Measurements from ENCODE around the gene MOBP.
"Not testable (repeated sequence)": the region's sequence is repeated elsewhere in the genome, so short reads cannot be mapped to it uniquely, and the experiment has no call there.

The MOBP gene, protein sequence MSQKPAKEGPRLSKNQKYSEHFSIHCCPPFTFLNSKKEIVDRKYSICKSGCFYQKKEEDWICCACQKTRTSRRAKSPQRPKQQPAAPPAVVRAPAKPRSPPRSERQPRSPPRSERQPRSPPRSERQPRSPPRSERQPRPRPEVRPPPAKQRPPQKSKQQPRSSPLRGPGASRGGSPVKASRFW

DNA sequence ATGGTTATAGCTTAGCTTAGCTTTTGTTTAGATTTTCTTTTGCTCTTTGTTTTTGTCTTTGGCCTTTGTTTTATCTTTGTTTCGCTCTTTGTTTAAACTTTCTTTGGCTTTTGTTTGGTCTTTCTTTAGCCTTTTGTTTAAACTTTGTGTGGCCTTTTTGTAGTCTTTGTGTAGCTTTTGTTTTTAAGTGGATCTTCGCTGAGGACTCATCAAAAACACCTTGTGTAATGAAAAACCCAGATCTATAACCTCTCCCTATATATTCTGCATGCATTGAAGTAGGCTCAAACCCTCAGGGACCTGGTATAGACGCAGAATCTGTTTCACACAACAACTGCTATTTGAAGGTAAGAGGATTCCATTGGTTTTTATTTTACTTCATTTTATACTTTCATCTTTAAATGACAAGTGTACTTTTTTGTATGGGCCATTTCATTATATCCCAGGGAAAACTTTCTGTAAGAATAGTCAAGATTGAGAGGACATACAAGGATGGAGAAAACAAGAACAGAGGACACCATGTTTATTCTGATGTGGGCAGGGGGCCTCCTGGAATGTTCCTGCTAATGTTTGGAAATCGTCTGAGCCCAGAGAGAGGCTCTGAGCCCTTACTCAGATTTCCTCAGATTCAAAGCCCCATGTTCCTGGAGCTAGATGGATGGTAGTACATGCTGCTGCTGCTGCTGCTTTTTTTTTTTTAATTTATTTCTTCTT is at the start of gene MOBP:
TSS of gene MOBP (plus strand) at position 287 of the 714 bp plus-strand sequence. CDS start 34,390 bp downstream, outside the sequence.
- no peak for DNase-seq (ENCODE audit: low read depth, low spot score)

DNA sequence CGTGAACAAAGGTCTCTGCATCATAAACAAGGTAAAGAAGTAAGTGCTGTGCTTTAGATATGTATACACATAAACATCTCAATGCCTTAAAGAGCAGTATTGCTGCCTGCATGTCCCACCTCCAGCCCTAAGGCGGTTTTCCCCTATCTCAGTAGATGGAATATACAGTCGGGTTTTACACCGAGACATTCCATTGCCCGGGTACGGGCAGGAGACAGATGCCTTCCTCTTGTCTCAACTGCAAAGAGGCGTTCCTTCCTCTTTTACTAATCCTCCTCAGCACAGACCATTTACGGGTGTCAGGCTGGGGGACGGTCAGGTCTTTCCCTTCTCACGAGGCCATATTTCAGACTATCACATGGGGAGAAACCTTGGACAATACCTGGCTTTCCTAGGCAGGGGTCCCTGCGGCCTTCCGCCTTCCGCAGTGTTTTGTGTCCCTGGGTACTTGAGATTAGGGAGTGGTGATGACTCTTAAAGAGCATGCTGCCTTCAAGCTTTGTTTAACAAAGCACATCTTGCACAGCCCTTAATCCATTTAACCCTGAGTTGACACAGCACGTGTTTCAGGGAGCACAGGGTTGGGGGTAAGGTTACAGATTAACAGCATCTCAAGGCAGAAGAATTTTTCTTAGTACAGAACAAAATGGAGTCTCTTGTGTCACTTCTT is 48.8 kb upstream of the MOBP start:
- DNase-seq (ENCODE audit: low read depth, low spot score) = not testable (repeated sequence)

DNA sequence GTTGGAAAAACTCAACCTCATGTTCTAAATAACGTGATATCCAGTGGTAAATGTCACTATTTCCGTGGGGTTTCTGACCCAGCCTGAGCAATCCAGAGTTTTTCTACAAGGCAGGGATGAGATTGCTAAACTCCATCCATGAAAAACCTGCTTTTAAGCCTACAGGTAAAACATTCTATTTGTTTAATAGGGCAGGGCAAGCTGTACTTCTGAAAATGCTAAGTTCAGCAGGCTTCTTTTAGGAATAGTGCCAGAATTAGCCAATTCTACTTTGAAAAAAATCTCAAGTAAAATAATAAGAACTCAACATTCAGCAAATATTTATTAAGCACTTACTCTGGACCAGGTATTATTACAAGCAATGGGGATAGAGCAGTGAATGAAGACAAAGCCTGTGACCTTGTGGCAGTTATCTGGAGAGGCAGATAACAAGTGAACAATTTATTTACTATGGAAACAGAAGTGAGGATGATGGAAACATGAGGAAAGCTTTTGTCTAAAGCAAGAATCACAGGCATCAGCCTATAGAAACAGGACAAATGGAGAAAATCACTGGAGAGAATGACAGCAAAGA is 47.7 kb upstream of the MOBP start:
- no peak for DNase-seq (ENCODE audit: low read depth, low spot score)

DNA sequence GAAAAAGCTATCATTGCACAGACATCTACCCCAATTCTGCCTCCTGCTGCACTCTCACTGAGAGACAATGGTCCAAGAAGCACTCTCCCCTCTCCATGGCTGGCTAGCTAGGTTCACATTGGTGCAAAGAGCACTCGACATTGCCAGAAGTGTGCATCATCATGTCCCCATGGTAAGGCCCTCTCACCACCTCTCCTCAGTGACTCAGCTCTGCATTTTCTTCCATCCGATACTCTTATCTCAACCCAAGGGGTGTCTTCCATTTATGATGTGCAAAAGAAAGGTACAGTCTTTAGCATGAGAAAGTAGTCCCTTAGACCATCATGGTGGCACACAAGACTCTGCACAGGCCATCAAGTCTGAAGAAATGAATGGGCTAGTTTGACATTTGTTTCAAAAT is 46.9 kb upstream of the MOBP start:
- DNase-seq (ENCODE audit: low read depth, low spot score) = no peak

DNA sequence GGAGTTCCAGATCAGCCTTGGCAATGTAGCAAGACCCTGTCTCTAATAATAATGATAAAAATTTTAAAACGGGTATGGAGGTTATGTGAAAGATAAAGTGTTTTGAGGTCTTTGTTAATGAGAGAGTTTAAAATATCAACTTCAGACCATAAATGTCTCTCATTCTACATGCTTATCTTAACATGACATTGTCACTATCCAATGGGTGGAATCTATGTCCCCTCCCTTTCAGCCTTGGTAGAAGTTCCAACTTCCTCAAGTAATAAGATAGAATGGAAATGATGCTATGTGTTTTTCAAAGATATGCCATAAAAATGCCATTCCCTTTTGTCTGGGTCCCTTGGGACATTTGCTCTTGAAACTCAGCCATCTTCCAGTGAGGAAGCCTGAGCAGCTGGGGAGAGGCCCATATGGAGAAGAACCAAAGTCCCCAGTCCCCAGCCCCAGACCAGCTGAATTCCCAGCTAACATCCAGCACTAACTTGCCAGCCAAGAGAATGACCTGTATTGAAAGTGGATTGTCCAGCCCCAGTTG is 44.0 kb upstream of the MOBP start:
- no peak for DNase-seq (ENCODE audit: low read depth, low spot score)

DNA sequence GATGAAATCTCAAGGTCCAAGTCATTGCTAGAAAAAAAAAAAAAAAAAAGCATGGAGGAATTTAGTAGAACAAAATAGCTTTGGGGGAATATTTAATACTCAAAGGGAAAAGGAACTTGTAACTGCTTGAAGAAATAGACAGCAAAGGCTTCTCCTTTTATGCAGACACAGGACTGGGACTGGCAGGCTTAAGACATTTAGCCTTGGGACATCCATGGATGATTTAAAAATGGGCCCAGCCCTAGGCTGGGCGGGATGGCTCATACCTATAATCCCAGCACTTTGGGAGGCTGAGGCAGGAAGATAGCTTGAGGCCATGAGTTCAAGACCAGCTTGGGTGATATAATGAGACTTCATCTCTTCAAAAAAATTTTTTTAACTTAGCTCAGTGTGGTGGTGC is 41.2 kb upstream of the MOBP start:
- no peak for DNase-seq (ENCODE audit: low read depth, low spot score)

DNA sequence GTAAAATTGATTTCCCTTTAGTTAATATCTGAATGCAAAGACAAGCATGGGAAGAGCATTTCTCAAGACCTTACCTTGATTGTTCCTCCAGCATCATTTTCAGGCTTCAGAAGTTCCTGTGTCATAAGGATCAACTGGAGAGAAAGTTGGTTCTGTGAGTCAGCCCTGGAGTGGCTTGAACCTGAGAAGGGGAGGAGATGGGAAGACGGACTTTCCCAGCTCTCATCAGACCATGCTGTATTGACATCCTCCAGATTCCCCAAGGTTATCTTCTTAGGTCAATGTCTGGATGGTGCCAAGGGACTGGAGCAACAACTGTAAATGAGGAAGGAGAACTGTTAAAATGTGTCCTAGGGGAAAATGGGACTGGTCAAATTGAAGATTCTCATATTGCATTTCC is 40.0 kb upstream of the MOBP start:
- no peak for DNase-seq (ENCODE audit: low read depth, low spot score)

DNA sequence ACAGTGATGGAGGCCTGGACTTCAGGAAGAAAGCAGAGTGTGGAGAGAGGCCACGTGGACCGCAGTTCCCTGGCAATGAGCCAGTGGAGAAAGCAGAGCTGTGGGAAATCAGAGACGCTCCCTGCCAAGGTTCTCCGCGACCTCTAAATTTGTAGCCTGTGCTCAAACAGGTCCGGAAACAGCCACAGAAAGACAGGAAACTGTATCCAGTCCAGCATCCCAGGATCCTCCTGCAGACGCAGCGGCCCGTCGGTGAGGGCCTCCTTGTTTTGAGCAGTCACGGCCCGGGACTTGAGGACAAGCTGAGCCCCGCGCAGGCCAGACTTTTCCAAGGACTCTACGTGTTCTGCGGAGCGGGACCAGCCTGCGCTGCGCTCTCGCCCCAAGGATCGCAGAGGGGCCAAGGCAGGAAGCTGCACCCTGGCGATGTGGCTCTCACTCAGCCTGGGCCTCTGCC is 38.7 kb upstream of the MOBP start:
- no peak for DNase-seq (ENCODE audit: low read depth, low spot score)

DNA sequence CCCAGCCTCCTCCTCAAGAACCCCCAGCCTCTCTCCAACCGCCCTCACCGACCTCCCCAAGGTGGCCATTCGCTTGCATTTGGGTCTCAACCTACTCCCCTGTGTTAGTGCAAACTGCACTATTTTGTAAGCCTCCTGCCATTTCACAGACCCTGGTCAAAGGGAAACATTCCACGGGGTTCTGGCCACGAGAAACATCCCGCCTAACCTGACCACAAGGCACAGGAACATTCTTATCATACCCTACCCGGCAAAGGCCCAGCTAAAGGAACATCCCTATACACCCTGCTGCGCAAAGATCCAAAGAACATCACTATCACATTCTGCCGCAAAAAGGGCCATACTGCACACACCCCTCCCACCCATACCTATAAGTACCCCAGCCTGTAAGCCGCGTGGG is 38.0 kb upstream of the MOBP start:
- DNase-seq (ENCODE audit: low read depth, low spot score) = no peak

DNA sequence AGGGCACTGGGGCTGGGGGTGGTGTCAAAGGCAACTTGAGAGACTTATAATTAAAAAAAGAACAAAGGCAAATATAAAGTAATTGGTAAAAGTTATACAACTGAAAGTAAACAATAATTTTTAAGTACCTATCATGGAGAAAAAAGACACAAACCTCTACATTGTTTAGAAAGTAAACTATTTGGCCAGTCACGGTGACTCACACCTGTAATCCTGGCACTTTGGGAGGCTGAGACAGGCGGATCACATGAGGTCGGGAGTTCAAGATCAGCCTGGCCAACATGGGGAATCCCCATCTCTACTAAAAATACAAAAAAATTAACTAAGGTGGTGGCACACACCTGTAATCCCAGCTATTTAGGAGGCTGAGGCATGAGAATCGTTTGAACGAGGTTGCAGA is 35.1 kb upstream of the MOBP start:
- no peak for DNase-seq (ENCODE audit: low read depth, low spot score)

DNA sequence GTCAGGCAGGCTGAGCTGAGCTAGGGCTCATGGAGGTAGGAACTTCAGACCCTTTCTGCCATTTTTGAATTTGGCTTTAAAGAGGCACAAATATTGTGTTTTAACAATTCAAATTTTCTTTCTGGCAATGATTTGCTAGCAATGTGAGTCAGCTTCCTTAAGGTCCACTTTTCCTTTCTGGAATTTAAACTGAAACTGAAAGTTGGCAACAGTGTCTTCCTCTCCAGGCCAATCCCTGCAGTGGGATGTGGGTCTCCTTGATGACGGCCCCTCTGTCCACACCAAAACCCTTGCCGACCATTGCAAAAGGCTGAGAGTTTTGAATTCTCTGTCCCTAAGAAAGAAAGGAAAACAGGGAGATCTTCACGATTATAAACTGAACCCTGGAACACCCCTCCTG is 33.8 kb upstream of the MOBP start:
- DNase-seq (ENCODE audit: low read depth, low spot score) = no peak

DNA sequence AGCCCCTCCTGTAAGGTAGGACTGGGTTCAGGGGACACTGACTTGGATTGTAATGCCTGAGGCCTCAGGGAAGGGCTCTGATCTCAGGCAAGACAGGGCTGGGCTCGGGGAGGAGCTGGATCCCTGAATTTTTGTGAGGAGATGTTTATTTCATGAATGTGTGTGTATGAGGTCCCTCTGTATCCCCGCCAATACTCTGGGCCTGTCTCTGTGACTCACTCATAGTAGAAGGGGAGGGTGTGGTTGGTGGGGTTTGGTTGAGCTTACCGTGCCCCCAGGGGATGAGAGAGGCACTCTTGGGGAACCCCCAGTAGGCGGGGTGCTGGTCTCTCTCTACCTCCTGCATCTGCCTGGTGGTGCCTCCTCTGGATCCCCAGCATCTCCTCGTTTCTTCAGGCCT is 32.9 kb upstream of the MOBP start:
- DNase-seq (ENCODE audit: low read depth, low spot score) = no peak

DNA sequence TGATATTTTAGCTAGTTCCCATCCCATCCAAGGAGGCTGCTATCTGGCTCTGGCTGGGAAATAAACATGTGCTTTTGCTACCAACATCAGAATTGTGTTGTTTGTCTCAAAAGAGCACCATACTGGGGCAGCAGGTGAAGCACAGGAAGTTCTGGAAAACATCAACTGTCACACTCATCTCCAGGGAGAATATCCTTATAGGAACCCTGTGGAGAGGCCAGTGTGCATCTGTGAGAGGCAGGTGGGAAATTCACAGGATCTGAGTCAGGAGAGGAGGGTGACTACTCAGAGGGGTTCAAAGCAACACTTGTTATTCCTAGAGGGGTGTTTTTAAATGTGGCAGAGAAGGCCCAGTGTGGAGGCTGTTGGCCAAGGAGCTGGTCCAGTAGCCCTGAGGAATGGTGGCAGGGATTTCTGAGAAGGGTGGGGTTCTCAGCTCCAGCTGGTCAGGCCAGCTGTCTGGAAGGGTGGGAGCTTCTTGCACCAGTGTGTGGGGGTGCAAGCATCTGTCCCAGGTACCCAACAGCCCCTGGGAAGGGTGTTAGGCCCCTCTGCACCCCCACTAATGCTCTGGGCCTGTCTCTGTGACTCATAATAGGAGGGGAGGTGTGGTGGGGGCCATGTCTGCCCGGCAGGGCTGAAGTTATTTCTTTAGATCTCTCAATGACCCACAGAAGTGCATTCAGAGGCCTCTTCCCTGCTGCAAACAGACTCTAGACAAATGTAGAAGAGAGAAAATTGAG is 32.3 kb upstream of the MOBP start:
- no peak for DNase-seq (ENCODE audit: low read depth, low spot score)

DNA sequence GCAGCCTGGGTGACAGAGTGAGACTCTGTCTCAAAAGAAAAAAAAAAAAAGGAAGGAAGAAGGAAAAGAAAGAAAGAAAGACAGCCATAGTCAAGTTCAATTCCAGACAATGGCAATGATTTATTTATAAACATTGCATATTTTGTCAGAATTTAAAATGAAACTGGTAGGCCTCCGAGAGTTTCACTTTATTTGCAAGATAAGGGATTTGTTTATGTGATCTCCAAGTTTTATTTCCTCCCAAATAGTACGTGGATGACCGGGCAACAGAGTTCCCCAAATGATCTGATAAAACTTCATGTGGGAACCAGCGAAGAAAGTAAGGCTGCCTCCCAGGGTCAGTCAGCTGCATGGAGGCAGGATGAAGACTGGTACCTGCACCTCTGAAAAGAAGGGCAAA is 28.6 kb upstream of the MOBP start:
- DNase-seq (ENCODE audit: low read depth, low spot score) = no peak

DNA sequence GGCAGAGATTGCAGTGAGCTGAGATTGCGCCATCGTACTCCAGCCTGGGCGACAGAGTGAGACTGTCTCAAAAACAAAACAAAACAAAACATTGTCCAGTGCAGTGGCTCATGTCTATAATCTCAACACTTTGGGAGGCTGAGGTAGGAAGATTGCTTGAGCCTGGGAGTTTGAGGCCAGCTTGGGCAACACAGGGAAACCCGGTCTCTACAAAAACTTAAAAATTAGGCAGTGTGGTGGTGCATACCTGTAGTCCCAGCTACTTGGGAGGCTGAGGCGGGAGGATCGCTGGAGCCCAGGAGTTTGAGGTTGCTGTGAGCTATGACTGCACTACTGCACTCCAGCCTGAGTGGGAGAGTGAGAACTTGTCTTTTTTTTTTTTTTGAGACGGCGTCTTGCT is 27.2 kb upstream of the MOBP start:
- no peak for DNase-seq (ENCODE audit: low read depth, low spot score)

DNA sequence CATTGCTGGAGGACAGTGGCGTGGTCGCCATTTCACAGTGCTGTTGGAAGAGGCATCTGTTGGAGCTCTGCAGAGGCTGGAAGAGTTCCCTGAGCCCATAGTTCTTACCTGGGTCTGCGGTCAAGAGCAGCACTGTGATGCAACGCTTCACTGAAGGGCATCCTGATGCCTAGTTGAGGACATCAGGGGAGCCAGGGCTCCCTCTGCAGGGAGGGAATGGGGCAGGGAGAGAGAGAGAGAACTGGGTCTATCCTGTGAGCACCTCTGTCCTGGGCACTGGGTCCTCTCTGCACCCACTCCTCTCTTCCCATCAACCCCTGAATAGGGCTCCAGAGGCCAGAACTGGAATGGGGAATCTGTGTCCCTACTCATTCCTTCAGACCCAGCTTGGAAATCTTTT is 23.9 kb upstream of the MOBP start:
- peak; percentile 15 for DNase-seq (ENCODE audit: low read depth, low spot score)

DNA sequence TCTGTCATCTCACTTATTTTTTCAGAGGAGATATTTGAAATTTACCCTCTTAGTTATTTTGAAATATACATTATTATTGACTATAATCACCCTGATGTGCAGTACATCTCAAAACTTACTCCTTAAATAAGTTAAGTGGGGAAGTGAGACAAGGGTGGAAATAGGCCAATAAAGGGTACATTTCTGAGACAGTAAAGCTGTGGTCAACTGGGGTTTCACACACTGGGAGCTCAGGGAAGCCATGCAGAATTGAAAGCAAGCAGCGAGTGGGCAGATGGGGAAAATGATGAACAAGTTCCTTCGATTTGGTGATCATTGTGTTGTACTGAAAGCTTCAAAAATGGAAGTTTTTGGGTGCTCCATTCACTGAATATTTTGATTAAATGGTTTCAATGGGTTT is 21.6 kb upstream of the MOBP start:
- no peak for DNase-seq (ENCODE audit: low read depth, low spot score)

DNA sequence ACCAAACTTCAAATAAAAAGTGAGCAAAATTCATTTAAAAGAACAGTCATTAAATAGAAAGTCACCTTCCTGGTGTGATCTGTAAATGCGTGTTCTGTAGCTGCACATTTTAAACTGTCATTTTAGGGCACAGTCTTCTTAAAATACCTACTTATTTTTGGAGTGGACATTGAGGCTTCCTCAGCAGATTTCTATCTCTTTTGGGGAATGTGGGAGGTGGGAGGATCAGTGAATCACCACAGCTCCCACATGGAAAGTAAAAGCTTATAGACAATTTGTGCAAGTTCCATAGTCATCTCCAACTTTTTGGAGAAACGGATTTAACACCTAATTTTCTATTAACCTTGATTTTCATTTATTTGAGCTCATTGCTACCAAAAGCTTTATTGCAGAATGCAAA is 21.0 kb upstream of the MOBP start:
- DNase-seq (ENCODE audit: low read depth, low spot score) = no peak

DNA sequence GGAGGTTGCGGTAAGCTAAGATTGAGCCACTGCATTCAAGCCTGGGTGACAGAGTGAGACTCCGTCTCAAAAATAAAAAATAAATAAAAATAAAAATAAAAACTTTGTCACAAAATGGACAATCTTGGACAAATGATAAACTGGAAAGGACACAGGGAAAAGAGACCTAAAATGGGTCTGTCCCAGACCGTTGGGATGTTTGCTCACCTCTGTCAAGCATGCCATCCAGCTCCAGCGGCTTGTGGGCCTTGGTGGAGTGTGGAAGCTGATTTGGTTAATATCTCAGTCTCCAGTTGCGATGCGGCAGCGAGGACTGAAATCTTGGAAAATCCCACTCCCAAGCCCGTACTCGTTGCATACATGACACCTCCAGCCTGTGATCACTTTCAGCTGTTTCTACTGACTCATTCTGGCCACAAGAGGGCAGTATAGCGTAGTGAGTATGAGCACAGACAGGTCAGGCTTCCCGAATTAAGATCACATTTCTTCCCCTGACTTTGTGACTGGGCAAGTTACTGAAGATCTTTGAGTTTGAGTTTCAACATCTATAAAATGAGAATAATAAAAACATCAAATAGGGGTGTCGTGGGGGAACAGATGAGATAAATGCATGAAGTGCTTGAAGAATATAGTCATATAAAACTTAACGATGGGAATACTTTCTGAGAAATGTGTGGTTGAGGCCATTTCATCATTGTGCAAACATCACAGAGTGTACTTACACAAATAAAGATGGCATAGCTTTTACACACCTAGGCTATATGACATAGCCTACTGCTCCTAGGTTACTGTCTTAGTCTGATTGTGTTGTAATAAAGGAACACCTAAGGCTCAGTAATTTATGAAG is 19.6 kb upstream of the MOBP start:
- peak; percentile 67 for DNase-seq (ENCODE audit: low read depth, low spot score)

DNA sequence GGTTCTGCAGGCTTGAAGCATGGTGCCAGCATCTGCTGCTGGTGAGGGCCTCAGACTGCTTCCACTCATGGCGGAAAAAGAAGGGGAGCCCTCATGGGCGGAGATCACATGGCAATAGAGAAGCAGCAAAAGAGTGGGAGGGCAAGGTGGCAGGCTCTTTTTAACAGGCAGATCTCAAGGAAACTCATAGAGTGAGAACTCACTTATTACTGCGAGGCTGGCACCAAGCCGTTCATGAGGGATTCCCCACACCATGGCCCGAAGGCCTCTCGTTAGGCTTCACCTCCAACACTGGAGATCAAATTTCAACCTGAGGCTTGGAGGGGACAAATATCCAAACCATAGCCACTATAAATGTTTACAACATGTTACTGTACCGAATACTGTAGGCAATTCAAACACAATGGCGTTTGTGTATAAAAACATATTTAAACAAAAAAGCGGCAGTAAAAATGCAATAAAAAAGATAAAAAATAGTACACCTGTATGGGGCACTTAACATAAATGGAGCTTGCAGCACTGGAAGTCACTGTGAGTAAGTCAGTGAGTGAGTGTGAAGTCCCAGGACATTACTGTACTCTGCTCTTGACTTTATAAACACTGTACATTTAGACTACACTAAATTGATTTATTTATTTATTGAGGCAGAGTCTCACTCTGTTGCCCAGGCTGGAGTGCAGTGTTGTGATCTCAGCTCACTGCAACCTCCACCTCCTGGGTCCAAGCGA is 18.8 kb upstream of the MOBP start:
- no peak for DNase-seq (ENCODE audit: low read depth, low spot score)
